Tibial artery (tissue), 4 donors: ENCODE results near the gene ULK3.

Experiments used
- DNase-seq, 2 donors: peaks; one replicate each; pipeline ENCODE4 v3.0.0-alpha.2; 2019
- H3K27ac ChIP-seq, 2 donors: fragments of 200-600 bp; sonication (generic) in 1 of 2; 1 replicate in 1 of 2; 2 replicates in 1 of 2; pipeline ENCODE4 v1.5.1; 2018 to 2019; ENCODE audit warnings: mild to moderate bottlenecking in 1 of 2
- H3K27me3 ChIP-seq, 2 donors: fragments of 200-600 bp; sonication (generic) in 1 of 2; one replicate each; pipeline versions ENCODE4 v1.5.1 to v1.6.0; 2016 to 2019
- H3K36me3 ChIP-seq, 3 donors: fragments of 200-600 bp; sonication (generic) in 2 of 3; one replicate each; pipeline ENCODE4 v1.5.1; 2016 to 2019; ENCODE audit warnings: mild to moderate bottlenecking in 2 of 3
- H3K4me1 ChIP-seq, 4 donors: fragments of 200-600 bp; sonication (generic) in 2 of 4; 1 replicate in 3 of 4; 2 replicates in 1 of 4; pipeline ENCODE4 v1.5.1; 2016 to 2019
- H3K4me3 ChIP-seq, 2 donors: fragments of 200-600 bp; sonication (generic) in 1 of 2; 1 replicate in 1 of 2; 2 replicates in 1 of 2; pipeline ENCODE4 v1.5.1; 2018 to 2019; ENCODE audit warnings: mild to moderate bottlenecking in 2 of 2
- H3K9me3 ChIP-seq, 3 donors: fragments of 200-600 bp; sonication (generic) in 1 of 3; one replicate each; pipeline ENCODE4 v1.5.1; 2016 to 2019
- intact Hi-C: fragments of 100-400 bp; cut with DNase I; formaldehyde crosslinking; loops from one replicate; pipeline ENCODE4 v1.15.0; 2023; ENCODE audit warnings: low total_unique reads
- TF ChIP-seq, protein P1 (sequence below), 2 experiments: fragments of 200-600 bp in 1 of 2; fragments of 450-650 bp in 1 of 2; IDR thresholded peaks; one replicate each; pipeline ENCODE4 v1.5.1; 2017 to 2019; ENCODE audit warnings: antibody characterized with exemption in 2 of 2, mild to moderate bottlenecking in 1 of 2, moderate library complexity in 1 of 2

The ULK3 gene

DNA sequence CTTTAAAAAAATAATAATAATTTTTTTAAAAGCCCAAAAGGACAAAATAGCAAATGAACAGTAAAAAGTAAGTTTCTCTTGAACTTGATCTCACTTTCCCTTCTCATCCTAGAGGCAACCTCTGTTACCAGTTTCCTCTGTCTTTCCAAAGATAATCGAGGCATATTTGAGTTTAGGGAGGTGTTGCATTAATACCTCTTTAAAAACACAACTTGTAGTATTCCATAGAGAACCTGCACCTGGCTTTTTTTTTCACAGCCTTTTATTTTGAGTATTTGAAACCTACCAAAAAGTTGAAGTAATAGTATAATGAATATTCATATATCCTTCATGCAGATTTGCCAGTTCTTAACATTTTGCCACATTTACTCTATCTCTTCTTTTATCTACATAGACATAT is 51.9 kb downstream of the ULK3 start:
- DNase-seq, result no peak
- Histone ChIP-seq H3K27me3 (no peaks in the 10 kb centered on the region), H3K4me1 (peaks cover 4 to 59% (median 52%) of the 10 kb centered on the region in 4 donors), H3K9me3 (no peaks in the 10 kb centered on the region), H3K4me3 (no peak overlapping the region), H3K27ac (peak overlapping the region in 1 of 2 donors; percentile 61), H3K36me3 (peaks cover 0 to 8% (median 0%) of the 10 kb centered on the region in 3 donors)
- TF ChIP-seq, protein P1, sequence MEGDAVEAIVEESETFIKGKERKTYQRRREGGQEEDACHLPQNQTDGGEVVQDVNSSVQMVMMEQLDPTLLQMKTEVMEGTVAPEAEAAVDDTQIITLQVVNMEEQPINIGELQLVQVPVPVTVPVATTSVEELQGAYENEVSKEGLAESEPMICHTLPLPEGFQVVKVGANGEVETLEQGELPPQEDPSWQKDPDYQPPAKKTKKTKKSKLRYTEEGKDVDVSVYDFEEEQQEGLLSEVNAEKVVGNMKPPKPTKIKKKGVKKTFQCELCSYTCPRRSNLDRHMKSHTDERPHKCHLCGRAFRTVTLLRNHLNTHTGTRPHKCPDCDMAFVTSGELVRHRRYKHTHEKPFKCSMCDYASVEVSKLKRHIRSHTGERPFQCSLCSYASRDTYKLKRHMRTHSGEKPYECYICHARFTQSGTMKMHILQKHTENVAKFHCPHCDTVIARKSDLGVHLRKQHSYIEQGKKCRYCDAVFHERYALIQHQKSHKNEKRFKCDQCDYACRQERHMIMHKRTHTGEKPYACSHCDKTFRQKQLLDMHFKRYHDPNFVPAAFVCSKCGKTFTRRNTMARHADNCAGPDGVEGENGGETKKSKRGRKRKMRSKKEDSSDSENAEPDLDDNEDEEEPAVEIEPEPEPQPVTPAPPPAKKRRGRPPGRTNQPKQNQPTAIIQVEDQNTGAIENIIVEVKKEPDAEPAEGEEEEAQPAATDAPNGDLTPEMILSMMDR (IDR thresholded peaks at IDR 0.05), result no peak
- intact Hi-C loops, result no loop called here

DNA sequence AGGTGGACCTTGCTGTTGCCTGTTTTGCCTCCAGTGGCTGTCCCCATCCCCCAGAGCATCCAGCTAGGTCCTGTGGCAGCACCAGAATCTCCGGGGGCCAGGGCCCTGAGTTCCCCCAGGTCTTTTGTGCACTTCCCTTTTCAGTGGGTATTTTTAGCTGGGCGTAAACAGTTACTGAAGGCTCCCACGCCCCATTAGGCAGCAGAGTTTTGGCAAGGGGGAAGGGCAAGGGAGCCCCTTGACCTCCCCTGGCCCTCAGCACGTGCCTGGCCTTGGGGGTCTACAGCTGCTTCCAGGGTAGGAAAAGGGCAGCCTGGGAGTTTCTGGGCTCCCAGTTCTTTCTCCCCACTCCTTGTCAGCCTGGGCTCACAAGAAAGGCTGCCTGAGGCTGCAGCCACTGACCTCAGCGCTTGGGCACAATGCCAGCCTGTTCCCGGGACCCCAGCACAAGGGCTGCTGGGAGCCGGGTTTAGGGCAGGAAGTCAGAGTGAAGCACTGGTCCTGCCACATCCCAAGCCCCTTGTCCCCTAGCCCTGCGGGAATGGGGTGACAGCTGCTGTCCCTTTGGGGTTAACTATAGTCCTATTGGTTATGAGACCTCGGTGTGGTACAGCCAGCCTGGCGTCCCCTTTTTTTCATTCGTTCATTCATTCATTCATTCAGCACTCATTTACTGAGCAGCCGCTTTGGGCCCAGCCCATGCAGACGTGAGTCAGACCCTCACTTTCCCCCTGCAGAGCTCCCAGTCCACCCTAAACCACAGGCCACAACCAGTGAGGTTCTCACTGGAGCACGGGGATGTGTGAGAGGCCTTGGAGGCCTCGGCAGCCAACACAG is 52.7 kb downstream of the ULK3 start:
- Histone ChIP-seq H3K36me3 (peaks cover 0 to 4% (median 0%) of the 10 kb centered on the region in 3 donors), H3K4me1 (peaks cover 4 to 66% (median 56%) of the 10 kb centered on the region in 4 donors), H3K27me3 (no peaks in the 10 kb centered on the region), H3K4me3 (peak overlapping the region in 1 of 2 donors; percentile 0), H3K9me3 (no peaks in the 10 kb centered on the region), H3K27ac (peak overlapping the region; percentile 45 to 61)
- intact Hi-C loops, result no loop called here
- TF ChIP-seq, protein P1 (IDR thresholded peaks at IDR 0.05), result no peak
- peak; percentile 56 to 77 for DNase-seq

DNA sequence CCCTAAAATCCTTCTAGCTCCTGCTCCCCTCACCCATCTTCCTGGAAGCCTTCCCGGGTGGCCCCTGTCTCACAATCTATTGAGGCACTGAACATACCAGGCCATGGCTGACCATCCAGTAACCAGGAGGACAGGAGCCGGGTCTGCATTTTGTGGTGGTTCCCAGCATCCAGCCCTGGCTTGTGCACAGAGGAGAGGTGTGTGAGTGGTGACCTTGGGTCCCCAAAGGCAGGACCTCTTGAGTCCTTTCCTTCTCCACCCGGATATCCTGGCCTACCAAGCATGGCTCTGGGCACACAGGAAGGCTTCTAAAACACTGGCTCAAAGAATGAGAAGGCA is 53.2 kb downstream of the ULK3 start:
- H3K27ac ChIP-seq, result peak overlapping the region; percentile 45 to 61
- intact Hi-C loops, result loop anchor here (10.0 kb wide), 1 partner anchor 415 kb away; the partner anchor contains the start of gene C15orf39
- H3K4me1 ChIP-seq, result peaks cover 4 to 72% (median 58%) of the 10 kb centered on the region in 4 donors
- H3K4me3 ChIP-seq, result peak overlapping the region in 1 of 2 donors; percentile 0
- TF ChIP-seq, protein P1 (IDR thresholded peaks at IDR 0.05), result no peak
- no peaks in the 10 kb centered on the region for H3K36me3 ChIP-seq
- H3K27me3 ChIP-seq, result no peaks in the 10 kb centered on the region
- no peak for DNase-seq
- H3K9me3 ChIP-seq, result no peaks in the 10 kb centered on the region

DNA sequence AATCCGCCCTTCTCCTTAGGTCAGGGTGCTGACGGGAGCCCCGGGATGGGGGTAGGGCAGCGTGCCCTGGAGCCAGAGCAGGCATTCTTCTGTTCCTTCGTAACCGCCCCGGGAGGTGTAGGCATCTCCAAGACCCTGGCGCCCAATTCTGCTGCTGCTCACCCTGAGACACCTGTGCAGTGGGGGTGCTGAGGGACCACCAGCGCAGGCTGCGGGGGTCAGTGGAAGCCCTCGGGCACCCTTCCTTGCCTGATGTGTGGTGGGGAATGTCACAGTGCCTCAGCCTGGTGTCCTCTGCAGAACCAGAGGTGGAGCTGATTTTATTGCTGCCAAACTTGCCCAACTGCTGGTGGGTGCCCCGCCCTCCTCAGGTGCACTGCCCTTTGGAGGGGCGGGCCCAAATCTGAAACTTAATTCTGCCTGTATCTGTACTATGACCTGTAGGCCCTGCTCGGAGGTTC is 53.8 kb downstream of the ULK3 start:
- Histone ChIP-seq H3K27ac (peak overlapping the region; percentile 45 to 61), H3K4me3 (no peak overlapping the region), H3K27me3 (no peaks in the 10 kb centered on the region), H3K4me1 (peaks cover 4 to 77% (median 61%) of the 10 kb centered on the region in 4 donors), H3K36me3 (no peaks in the 10 kb centered on the region), H3K9me3 (no peaks in the 10 kb centered on the region)
- TF ChIP-seq, protein P1 (IDR thresholded peaks at IDR 0.05), result no peak
- no peak for DNase-seq
- intact Hi-C loops, result loop anchor here (10.0 kb wide), 1 partner anchor 416 kb away; the partner anchor contains the start of gene C15orf39

DNA sequence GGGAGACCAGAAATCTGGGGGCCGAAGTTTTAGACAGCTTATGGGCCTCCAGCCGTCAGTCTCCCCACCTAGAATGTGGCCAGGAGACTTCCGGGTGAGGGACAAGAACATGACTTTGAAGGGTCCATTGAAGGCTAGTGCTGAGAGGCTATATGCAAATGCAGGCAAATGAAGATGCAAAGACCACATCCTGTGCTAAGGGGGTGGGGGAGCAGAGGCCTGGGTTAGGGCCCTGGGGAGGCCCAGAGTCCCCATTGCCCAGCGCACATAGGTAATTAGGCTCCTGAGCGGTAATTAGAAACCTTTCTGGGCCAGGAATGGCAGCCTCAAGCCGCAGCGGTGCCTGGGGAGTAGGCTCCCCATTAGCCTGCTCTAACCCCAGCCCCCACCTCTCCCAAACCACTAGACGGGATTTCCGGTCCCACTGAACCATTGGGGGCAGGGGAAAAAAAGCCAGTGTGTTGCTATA is 54.2 kb downstream of the ULK3 start:
- intact Hi-C loops, result loop anchor here (10.0 kb wide), 1 partner anchor 416 kb away; the partner anchor contains the start of gene C15orf39
- no peak overlapping the region for H3K4me3 ChIP-seq
- H3K4me1 ChIP-seq, result peaks cover 4 to 82% (median 66%) of the 10 kb centered on the region in 4 donors

More for the DNA sequence above, 54.2 kb downstream of the ULK3 start:
- Histone ChIP-seq H3K36me3 (no peaks in the 10 kb centered on the region), H3K27ac (peak overlapping the region; percentile 45 to 61), H3K9me3 (no peaks in the 10 kb centered on the region), H3K27me3 (no peaks in the 10 kb centered on the region)
- no peak for DNase-seq
- TF ChIP-seq, protein P1 (IDR thresholded peaks at IDR 0.05), result no peak
